Measurements from ENCODE around the gene CHD1. TPM values are rescaled to one million over a fixed set of nuclear protein-coding genes. Genes with fewer than 3 reads are reported as not detected.

CHD1 gene
- total and polyA plus RNA-seq, 2 of the 13 experiments (the other 11 are each of a cell fraction or from before 2014, with no cell fraction given), result 22.8 to 55.9 TPM

DNA sequence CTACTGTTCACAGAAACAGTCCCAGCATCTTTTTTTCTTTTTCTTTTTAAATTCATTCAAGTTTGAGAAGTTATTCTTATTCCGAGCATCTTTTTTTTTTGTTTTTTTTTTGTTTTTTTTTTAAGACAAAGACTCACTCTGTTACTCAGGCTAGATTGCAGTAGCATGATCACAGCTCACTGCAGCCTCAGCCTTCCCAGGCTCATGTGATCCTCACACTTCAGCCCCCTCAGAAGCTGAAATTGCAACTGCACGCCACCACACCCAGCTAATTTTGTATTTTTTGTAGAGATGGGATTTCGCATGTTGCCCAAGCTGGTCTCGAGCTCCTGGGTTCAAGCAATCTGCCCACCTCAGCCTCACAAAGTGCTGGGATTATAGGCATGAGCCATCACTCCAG, 36.4 kb upstream of the CHD1 start (continued):
- TF ChIP-seq, protein P1, sequence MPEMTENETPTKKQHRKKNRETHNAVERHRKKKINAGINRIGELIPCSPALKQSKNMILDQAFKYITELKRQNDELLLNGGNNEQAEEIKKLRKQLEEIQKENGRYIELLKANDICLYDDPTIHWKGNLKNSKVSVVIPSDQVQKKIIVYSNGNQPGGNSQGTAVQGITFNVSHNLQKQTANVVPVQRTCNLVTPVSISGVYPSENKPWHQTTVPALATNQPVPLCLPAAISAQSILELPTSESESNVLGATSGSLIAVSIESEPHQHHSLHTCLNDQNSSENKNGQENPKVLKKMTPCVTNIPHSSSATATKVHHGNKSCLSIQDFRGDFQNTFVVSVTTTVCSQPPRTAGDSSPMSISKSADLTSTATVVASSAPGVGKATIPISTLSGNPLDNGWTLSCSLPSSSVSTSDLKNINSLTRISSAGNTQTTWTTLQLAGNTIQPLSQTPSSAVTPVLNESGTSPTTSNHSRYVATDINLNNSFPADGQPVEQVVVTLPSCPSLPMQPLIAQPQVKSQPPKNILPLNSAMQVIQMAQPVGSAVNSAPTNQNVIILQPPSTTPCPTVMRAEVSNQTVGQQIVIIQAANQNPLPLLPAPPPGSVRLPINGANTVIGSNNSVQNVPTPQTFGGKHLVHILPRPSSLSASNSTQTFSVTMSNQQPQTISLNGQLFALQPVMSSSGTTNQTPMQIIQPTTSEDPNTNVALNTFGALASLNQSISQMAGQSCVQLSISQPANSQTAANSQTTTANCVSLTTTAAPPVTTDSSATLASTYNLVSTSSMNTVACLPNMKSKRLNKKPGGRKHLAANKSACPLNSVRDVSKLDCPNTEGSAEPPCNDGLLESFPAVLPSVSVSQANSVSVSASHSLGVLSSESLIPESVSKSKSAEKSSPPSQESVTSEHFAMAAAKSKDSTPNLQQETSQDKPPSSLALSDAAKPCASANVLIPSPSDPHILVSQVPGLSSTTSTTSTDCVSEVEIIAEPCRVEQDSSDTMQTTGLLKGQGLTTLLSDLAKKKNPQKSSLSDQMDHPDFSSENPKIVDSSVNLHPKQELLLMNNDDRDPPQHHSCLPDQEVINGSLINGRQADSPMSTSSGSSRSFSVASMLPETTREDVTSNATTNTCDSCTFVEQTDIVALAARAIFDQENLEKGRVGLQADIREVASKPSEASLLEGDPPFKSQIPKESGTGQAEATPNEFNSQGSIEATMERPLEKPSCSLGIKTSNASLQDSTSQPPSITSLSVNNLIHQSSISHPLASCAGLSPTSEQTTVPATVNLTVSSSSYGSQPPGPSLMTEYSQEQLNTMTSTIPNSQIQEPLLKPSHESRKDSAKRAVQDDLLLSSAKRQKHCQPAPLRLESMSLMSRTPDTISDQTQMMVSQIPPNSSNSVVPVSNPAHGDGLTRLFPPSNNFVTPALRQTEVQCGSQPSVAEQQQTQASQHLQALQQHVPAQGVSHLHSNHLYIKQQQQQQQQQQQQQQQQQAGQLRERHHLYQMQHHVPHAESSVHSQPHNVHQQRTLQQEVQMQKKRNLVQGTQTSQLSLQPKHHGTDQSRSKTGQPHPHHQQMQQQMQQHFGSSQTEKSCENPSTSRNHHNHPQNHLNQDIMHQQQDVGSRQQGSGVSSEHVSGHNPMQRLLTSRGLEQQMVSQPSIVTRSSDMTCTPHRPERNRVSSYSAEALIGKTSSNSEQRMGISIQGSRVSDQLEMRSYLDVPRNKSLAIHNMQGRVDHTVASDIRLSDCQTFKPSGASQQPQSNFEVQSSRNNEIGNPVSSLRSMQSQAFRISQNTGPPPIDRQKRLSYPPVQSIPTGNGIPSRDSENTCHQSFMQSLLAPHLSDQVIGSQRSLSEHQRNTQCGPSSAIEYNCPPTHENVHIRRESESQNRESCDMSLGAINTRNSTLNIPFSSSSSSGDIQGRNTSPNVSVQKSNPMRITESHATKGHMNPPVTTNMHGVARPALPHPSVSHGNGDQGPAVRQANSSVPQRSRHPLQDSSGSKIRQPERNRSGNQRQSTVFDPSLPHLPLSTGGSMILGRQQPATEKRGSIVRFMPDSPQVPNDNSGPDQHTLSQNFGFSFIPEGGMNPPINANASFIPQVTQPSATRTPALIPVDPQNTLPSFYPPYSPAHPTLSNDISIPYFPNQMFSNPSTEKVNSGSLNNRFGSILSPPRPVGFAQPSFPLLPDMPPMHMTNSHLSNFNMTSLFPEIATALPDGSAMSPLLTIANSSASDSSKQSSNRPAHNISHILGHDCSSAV (CRISPR knock-in tag; IDR thresholded peaks at IDR 0.05; ENCODE audit: borderline replicate concordance), result no peak
- TF ChIP-seq GABPA (IDR thresholded peaks at IDR 0.05; ENCODE audit: low read depth, low read length) (no peak), GABPA (CRISPR knock-in tag; IDR thresholded peaks at IDR 0.05; ENCODE audit: low read depth) (no peak), ZNF543 (CRISPR knock-in tag; IDR thresholded peaks at IDR 0.05) (no peak), NBN (conservative IDR thresholded peaks at IDR 0.05) (no peak), SAP130 (CRISPR knock-in tag; IDR thresholded peaks at IDR 0.05; ENCODE audit: low read depth) (no peak), NFKBIZ (CRISPR knock-in tag; IDR thresholded peaks at IDR 0.05) (no peak), ZMYM4 (CRISPR knock-in tag; IDR thresholded peaks at IDR 0.05) (no peak), PAF1 (CRISPR knock-in tag; IDR thresholded peaks at IDR 0.05) (no peak), KLF13 (CRISPR knock-in tag; IDR thresholded peaks at IDR 0.05) (no peak), ZNF354B (CRISPR knock-in tag; IDR thresholded peaks at IDR 0.05) (no peak), ZNF510 (CRISPR knock-in tag; IDR thresholded peaks at IDR 0.05; ENCODE audit: low read depth) (no peak), ZBTB20 (CRISPR knock-in tag; IDR thresholded peaks at IDR 0.05; ENCODE audit: borderline replicate concordance, low read depth) (no peak), RFX3 (CRISPR knock-in tag; IDR thresholded peaks at IDR 0.05) (no peak)
- TF ChIP-seq, protein P2, sequence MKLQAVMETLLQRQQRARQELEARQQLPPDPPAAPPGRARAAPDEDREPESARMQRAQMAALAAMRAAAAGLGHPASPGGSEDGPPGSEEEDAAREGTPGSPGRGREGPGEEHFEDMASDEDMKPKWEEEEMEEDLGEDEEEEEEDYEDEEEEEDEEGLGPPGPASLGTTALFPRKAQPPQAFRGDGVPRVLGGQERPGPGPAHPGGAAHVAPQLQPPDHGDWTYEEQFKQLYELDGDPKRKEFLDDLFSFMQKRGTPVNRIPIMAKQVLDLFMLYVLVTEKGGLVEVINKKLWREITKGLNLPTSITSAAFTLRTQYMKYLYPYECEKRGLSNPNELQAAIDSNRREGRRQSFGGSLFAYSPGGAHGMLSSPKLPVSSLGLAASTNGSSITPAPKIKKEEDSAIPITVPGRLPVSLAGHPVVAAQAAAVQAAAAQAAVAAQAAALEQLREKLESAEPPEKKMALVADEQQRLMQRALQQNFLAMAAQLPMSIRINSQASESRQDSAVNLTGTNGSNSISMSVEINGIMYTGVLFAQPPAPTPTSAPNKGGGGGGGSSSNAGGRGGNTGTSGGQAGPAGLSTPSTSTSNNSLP (IDR thresholded peaks at IDR 0.05; ENCODE audit: low read depth, low read length), result no peak
- TF ChIP-seq, protein P3, sequence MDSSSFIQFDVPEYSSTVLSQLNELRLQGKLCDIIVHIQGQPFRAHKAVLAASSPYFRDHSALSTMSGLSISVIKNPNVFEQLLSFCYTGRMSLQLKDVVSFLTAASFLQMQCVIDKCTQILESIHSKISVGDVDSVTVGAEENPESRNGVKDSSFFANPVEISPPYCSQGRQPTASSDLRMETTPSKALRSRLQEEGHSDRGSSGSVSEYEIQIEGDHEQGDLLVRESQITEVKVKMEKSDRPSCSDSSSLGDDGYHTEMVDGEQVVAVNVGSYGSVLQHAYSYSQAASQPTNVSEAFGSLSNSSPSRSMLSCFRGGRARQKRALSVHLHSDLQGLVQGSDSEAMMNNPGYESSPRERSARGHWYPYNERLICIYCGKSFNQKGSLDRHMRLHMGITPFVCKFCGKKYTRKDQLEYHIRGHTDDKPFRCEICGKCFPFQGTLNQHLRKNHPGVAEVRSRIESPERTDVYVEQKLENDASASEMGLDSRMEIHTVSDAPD (CRISPR knock-in tag; IDR thresholded peaks at IDR 0.05), result no peak

Measured in HepG2 (cell line).